HEK293T (cell line): ENCODE measurements around the gene NOD1.

ENCODE experiments used
- CTCF ChIA-PET: fragments of 350-600 bp; formaldehyde crosslinking; extraction: SDS; loops from one replicate; lab custom pipeline; 2021; ENCODE audit warnings: antibody characterized with exemption, inconsistent platforms; lab: Yijun Ruan, JAX
- POLR2A ChIA-PET: fragments of 350-600 bp; formaldehyde crosslinking; extraction: SDS; loops from one replicate; lab custom pipeline; 2020; ENCODE audit warnings: antibody characterized with exemption, inconsistent platforms; lab: Yijun Ruan, JAX
- DNase-seq: peaks from one replicate; pipeline ENCODE4 v3.0.0; 2012; ENCODE audit warnings: mixed read lengths; ENCODE audit errors: extremely low spot score
- ARNT ChIP-seq: fragments of 450-650 bp; IDR thresholded peaks from 2 replicates; pipeline ENCODE4 v1.6.1; 2017; ENCODE audit warnings: mild to moderate bottlenecking
- BHLHE40 ChIP-seq: fragments of 450-650 bp; IDR thresholded peaks from 2 replicates; pipeline ENCODE4 v1.6.1; 2016; ENCODE audit warnings: mild to moderate bottlenecking, moderate library complexity, borderline replicate concordance
- CTBP1 ChIP-seq: fragments of 450-650 bp; IDR thresholded peaks from 2 replicates; pipeline ENCODE4 v1.6.1; 2016; ENCODE audit warnings: borderline replicate concordance
- ELF4 ChIP-seq: fragments of 450-650 bp; IDR thresholded peaks from 2 replicates; pipeline ENCODE4 v1.6.1; 2017; ENCODE audit warnings: antibody characterized with exemption
- FOXA1 ChIP-seq: fragments of 450-650 bp; IDR thresholded peaks from 2 replicates; pipeline ENCODE4 v1.6.1; 2016; ENCODE audit warnings: mild to moderate bottlenecking
- FOXK2 ChIP-seq: fragments of 450-650 bp; IDR thresholded peaks from 2 replicates; pipeline ENCODE4 v1.6.1; 2016; ENCODE audit warnings: mild to moderate bottlenecking
- FOXM1 ChIP-seq: fragments of 450-650 bp; IDR thresholded peaks from 2 replicates; pipeline ENCODE4 v1.6.1; 2017; ENCODE audit warnings: mild to moderate bottlenecking, borderline replicate concordance
- HDGF ChIP-seq: fragments of 450-650 bp; IDR thresholded peaks from 2 replicates; pipeline ENCODE4 v1.6.1; 2017; ENCODE audit warnings: antibody characterized with exemption, borderline replicate concordance
- L3MBTL2 ChIP-seq: fragments of 450-650 bp; conservative IDR thresholded peaks from 2 replicates; pipeline ENCODE4 v1.6.1; 2016; ENCODE audit warnings: mild to moderate bottlenecking
- LEF1 ChIP-seq: fragments of 450-650 bp; IDR thresholded peaks from 2 replicates; pipeline ENCODE4 v1.6.1; 2017; ENCODE audit warnings: mild to moderate bottlenecking, borderline replicate concordance
- NFRKB ChIP-seq: fragments of 450-650 bp; IDR thresholded peaks from 2 replicates; pipeline ENCODE4 v1.6.1; 2016; ENCODE audit warnings: mild to moderate bottlenecking, moderate library complexity
- SP1 ChIP-seq: fragments of 450-650 bp; IDR thresholded peaks from 2 replicates; pipeline ENCODE4 v1.6.1; 2017
- SUZ12 ChIP-seq: fragments of 450-650 bp; IDR thresholded peaks from 2 replicates; pipeline ENCODE4 v1.6.1; 2016; ENCODE audit warnings: mild to moderate bottlenecking
- TARDBP ChIP-seq: fragments of 450-650 bp; IDR thresholded peaks from 2 replicates; pipeline ENCODE4 v1.6.1; 2016
- ZNF384 ChIP-seq: fragments of 450-650 bp; IDR thresholded peaks from 2 replicates; pipeline ENCODE4 v1.6.1; 2016
- TF ChIP-seq, protein P1 (sequence below): fragments of 450-650 bp; IDR thresholded peaks from 2 replicates; pipeline ENCODE4 v1.6.1; 2016

Gene NOD1

DNA sequence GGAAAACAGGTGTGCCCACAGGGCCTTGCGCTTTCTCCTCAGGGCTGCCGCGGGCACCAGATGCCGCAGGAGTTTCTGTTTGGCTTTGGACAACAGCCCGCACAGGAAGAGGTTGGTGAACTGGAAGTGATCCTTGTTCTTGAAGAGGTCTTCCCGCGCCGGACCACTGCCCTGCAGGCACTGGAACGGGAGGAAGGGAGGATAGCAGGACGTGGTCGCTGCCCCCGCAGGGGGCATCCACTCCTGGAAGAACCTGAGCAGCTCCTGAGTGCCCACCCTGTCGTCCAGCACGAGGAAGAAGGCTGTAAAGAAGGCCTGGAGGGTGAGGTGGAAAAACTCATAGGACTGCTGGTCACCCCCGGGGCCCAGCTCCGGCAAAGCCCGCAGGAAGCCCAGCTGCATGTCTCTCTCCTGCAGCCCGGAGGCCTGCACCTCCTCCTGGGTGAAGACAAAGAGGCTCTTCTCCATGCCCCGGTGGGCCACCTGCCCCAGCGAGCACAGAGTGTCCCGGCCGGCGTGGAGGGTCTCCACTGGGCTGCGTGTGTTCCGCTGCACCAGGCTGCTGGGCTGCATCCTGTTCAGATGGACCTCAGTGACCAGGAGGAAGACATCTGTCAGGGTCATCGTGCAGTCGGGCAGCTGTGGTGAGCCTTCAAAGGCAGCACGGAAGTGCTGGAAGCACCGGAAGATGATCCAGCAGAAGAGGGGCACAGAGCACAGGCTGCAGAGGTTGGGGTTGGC, 26.9 kb downstream of the NOD1 start:
- POLR2A ChIA-PET, result no interaction called here
- TF ChIP-seq SP1 (no peak), L3MBTL2 (no peak), ARNT (no peak), LEF1 (no peak), HDGF (no peak), ZNF384 (no peak), TARDBP (no peak), ELF4 (no peak)
- TF ChIP-seq, protein P1, sequence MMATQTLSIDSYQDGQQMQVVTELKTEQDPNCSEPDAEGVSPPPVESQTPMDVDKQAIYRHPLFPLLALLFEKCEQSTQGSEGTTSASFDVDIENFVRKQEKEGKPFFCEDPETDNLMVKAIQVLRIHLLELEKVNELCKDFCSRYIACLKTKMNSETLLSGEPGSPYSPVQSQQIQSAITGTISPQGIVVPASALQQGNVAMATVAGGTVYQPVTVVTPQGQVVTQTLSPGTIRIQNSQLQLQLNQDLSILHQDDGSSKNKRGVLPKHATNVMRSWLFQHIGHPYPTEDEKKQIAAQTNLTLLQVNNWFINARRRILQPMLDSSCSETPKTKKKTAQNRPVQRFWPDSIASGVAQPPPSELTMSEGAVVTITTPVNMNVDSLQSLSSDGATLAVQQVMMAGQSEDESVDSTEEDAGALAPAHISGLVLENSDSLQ, result no peak
- CTCF ChIA-PET, result no interaction called here
- no peak for DNase-seq

DNA sequence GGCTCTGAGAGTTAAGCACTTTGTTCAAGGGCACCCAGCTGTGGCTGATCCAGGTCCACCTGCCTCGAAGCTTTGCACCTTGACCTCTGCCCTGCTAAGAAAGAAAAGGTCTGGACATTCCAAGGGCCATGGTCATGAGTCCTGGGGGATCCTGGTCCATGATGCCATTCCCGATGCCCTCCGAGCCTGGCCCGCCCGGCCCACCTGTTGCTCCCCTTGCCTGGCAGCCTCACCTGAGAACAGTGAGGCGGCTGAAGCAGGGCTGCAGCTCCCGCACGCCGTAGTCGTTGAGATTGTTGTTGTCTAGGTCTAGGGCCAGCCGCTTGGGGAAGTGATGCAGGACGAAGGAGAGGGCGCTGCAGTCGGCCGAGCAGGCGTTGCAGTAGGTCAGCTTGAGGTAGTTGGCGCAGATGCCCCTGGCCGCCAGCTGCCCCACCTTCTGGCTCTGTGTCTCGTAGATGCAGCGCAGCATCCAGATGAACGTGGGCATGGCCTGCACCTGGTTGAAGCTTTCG, 27.5 kb downstream of the NOD1 start:
- DNase-seq, result no peak
- CTCF ChIA-PET, result no interaction called here
- POLR2A ChIA-PET, result no interaction called here
- TF ChIP-seq CTBP1, result no peak
- no peak for TF ChIP-seq BHLHE40
- TF ChIP-seq NFRKB, result no peak
- TF ChIP-seq HDGF, result no peak
- TF ChIP-seq ELF4, result no peak
- TF ChIP-seq TARDBP, result no peak
- no peak for TF ChIP-seq ARNT
- no peak for TF ChIP-seq FOXM1
- TF ChIP-seq, protein P1, result no peak
- no peak for TF ChIP-seq FOXA1
- no peak for TF ChIP-seq SP1
- no peak for TF ChIP-seq ZNF384
- TF ChIP-seq FOXK2, result no peak
- TF ChIP-seq SUZ12, result no peak
- TF ChIP-seq L3MBTL2, result no peak
- no peak for TF ChIP-seq LEF1

DNA sequence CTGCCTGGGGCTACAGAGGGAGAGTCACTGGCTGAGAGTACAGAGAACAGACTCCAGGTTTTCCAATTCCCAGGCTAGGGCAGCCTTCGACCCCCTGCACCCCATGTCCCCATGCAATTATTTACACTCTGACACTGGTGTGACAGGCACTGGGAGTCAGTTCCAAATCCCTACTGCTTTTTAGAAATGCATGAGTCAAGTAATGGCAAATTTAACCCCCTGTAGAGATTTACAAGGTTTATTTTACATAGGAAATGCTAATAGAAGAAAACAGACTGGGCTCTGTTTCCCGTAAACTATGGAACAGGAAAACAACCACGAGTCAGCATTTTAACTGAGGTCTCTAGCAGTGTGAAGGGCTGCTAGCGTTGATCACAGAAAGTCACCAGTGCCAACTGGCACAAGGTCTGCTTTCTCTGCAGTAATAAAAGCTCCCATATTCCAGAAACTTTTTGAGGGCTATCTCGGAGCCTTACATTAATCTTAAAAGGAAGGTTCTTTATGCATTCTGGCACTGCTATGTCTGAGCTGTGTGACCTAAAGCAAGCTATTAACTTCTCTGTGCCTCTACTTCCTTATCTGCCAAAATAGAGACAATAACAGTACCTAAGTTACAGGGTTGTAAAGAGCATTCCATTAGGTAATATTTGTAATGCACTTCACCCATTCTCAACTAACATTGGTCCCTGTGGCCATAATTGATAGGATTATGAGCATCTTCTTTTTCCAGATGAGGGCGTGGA, 28.2 kb downstream of the NOD1 start:
- no peak for DNase-seq
- TF ChIP-seq LEF1 (no peak), NFRKB (no peak)
- ChIA-PET CTCF (no interaction called here), POLR2A (no interaction called here)

DNA sequence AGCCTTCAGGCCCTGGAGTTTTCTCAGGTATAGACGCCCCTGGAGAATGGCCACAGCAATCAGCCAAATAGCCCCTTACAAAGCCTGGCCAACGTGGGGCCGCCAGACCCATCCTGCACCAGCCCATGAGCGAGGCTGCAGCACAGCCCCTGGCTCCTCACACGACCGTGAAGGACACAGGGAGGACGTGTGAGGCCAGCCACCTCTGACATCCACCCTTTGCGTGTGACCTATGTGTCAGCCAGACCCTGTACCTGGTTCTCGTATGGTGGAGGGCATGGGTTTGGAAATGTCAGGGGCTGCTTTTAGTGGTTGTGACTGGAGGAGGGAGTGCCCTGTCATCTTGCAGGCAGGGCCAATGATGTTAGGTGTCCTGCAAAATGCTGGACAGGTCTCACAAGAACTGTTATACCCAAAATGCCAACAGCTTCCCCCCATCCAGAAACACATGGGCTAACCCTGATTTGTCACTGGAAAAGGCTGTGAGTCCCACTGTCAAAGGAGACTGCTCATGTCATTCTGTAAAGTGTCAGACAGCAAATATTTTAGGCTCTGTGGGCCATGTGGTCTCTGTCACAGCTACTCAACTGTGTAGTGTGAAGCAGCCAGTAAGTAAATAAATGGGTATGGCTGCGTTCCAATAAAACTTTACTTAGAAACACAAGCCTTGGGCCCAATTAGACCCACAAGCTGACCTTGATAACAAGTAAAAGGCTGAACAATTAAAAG, 30.0 kb downstream of the NOD1 start:
- ChIA-PET CTCF (no interaction called here), POLR2A (interaction anchor here (1.3 kb wide), 1 partner anchor 30 kb away, joined by 4 read pairs; the partner anchor contains the start of gene NOD1)
- TF ChIP-seq FOXM1 (no peak), NFRKB (no peak), ARNT (no peak), TARDBP (no peak), FOXK2 (no peak), SUZ12 (no peak)
- TF ChIP-seq, protein P1, result no peak
- DNase-seq, result no peak

DNA sequence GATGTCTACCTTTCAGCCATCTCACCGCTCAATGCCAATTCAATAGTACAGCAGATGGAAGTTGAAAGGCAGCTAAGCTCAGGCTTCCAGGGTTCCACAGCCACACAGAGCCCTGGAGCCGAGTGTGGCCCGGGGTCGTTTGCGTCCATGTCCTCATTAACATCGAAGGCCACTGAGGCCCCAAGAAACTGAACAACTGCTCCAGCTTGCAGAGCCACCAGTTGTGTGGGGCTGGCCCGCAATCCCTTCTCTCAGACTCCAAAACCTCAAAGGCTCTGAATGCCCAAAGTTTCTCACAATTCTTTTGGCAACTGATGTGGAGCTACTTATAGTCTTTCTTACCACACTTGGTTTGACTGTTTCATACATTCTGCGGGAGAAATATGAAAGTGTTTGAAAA, 31.1 kb downstream of the NOD1 start:
- no peak for DNase-seq
- CTCF ChIA-PET, result interaction anchor here (0.6 kb wide), 1 partner anchor 488 kb away, joined by 3 read pairs; no protein-coding TSS in a partner anchor
- POLR2A ChIA-PET, result no interaction called here
- TF ChIP-seq FOXM1 (no peak), SP1 (no peak), FOXA1 (no peak), ZNF384 (no peak), ARNT (no peak), SUZ12 (no peak), TARDBP (no peak), LEF1 (no peak), FOXK2 (no peak), L3MBTL2 (no peak), NFRKB (no peak), HDGF (no peak), CTBP1 (no peak), ELF4 (no peak), BHLHE40 (no peak)
- TF ChIP-seq, protein P1, result no peak
